H1 (cell line): ENCODE data around the gene LSR.

ENCODE experiments used
- CEBPB ChIP-seq: IDR thresholded peaks from 2 replicates; pipeline ENCODE4 v1.6.1; 2012; ENCODE audit warnings: low read depth, low read length
- CREB1 ChIP-seq: IDR thresholded peaks from 2 replicates; pipeline ENCODE4 v1.6.1; 2012; ENCODE audit warnings: inconsistent platforms
- CTCF ChIP-seq, 3 experiments: IDR thresholded peaks; 1 replicate in 2 of 3; 2 replicates in 1 of 3; pipeline versions ENCODE4 v1.5.1 to v1.6.1; 2011; ENCODE audit warnings: low read length in 3 of 3, mild to moderate bottlenecking in 3 of 3, inconsistent platforms in 2 of 3, low read depth in 1 of 3, moderate library complexity in 1 of 3; ENCODE audit not compliant: insufficient read depth in 1 of 3; ENCODE audit errors: control extremely low read depth in 1 of 3
- EGR1 ChIP-seq: IDR thresholded peaks from 2 replicates; pipeline ENCODE4 v1.6.1; 2011; ENCODE audit warnings: low read depth, low read length, borderline replicate concordance
- EZH2 ChIP-seq: fragments of 200-600 bp; sonication (generic); IDR thresholded peaks from 2 replicates; pipeline ENCODE4 v1.7.1; 2012; ENCODE audit warnings: low read depth, mild to moderate bottlenecking, moderate library complexity, low read length, inconsistent platforms; ENCODE audit not compliant: severe bottlenecking
- GABPA ChIP-seq: IDR thresholded peaks from 2 replicates; pipeline ENCODE4 v1.6.1; 2011; ENCODE audit warnings: mild to moderate bottlenecking, low read length, moderate library complexity, borderline replicate concordance; ENCODE audit not compliant: insufficient read depth
- JUND ChIP-seq: IDR thresholded peaks from 2 replicates; pipeline ENCODE4 v1.6.1; 2011; ENCODE audit warnings: mild to moderate bottlenecking, improper control_type of control experiment, low read length
- POLR2AphosphoS5 ChIP-seq: IDR thresholded peaks from 2 replicates; pipeline ENCODE4 v1.6.1; 2011; ENCODE audit warnings: low read depth, low read length
- SAP30 ChIP-seq: fragments of 300-600 bp; sonication (generic); IDR thresholded peaks from 2 replicates; pipeline ENCODE4 v1.7.1; 2012; ENCODE audit warnings: low read length, moderate library complexity, mild to moderate bottlenecking, inconsistent platforms; ENCODE audit not compliant: insufficient read depth, insufficient replicate concordance
- SP2 ChIP-seq: IDR thresholded peaks from 2 replicates; pipeline ENCODE4 v1.6.1; 2012; ENCODE audit warnings: mild to moderate bottlenecking, low read length, inconsistent platforms
- TAF1 ChIP-seq: IDR thresholded peaks from 2 replicates; pipeline ENCODE4 v1.6.1; 2011; ENCODE audit warnings: mild to moderate bottlenecking, low read depth, low read length
- YY1 ChIP-seq: IDR thresholded peaks from 2 replicates; pipeline ENCODE4 v1.6.1; 2011; ENCODE audit warnings: low read depth, mild to moderate bottlenecking, low read length

GRCh38 chr19:35288906-35289305, 40.1 kb downstream of the LSR start:
- TF ChIP-seq CTCF (IDR thresholded peaks at IDR 0.05; ENCODE audit: control extremely low read depth in 1 of 3, insufficient read depth in 1 of 3, low read depth in 1 of 3, low read length in 3 of 3) (no peak), YY1 (no peak), POLR2AphosphoS5 (no peak), SP2 (no peak), TAF1 (no peak), CREB1 (no peak), EZH2 (no peak), JUND (no peak), EGR1 (no peak), SAP30 (no peak), CEBPB (no peak), GABPA (no peak)
